GM21786 (cell line): ENCODE results near the gene CASP10.
"Not testable (repeated sequence)": the region's sequence is repeated elsewhere in the genome, so short reads cannot be mapped to it uniquely, and the experiment has no call there.

ENCODE experiments used
- ATAC-seq: cut with Tn5 transposase; IDR thresholded peaks from one replicate; pipeline ENCODE4 v1.9.1; 2021; ENCODE audit not compliant: unreplicated experiment

Gene CASP10

DNA sequence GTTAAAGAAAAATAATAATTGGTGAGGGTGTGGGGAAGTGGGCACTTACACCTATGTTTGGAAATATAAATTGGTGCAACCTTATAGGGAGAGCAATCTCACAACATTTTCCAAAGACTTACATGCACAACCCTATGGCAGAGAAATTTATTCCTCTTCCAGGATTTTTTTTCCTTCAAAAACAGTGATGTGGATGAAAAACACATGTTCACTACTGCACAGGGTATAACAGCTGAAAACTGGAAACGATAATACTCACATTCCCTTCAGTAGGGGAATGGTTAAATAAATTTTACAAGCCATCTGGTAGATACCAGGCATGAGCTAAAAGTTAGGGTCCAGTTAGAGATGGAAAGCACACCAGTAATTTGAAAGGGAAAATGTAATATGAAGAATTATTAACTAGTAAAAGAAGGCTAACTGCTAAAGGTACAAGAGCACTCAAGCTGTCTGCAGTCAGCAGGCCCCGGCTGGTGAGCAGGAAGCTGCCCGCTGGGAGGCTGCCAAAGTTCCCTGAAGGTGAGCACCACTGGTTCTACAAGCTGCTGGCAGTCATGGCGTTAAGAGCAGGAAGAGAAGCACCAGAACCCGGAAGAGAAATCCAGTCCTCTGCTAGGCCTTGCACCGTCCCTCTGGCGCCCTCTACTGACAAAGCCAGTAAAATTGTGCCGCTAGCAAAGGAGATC is 49.0 kb downstream of the CASP10 start:
- peak; percentile 47 for ATAC-seq

GRCh38 chr2:201232467-201232815 is 49.5 kb downstream of the CASP10 start:
- ATAC-seq, result no peak

DNA sequence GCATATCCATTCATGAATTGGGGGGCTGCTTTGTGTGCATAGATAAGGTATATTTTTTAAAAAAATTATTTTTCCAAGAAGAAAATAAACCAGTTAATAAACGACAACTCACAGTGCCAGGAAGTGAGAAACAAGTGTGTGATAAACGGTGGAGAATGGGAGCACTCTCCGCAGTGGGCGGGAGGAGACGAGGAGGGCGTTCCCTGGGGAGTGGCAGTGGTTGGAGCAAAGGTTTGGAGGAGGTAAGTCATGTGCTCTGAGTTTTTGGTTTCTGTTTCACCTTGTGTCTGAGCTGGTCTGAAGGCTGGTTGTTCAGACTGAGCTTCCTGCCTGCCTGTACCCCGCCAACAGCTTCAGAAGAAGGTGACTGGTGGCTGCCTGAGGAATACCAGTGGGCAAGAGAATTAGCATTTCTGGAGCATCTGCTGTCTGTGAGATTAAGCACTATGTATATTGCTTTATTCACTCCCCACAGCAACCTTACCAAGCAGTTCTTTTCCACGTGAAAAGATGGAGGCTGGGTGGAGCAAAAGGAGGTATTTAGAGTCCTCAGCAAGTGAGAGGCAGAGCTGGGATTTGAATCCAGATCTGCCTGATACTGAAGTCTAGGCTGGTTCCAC is 50.4 kb downstream of the CASP10 start:
- peak; percentile 87 for ATAC-seq

GRCh38 chr2:201233812-201234662 is 51.1 kb downstream of the CASP10 start:
- peak; percentile 9 for ATAC-seq

DNA sequence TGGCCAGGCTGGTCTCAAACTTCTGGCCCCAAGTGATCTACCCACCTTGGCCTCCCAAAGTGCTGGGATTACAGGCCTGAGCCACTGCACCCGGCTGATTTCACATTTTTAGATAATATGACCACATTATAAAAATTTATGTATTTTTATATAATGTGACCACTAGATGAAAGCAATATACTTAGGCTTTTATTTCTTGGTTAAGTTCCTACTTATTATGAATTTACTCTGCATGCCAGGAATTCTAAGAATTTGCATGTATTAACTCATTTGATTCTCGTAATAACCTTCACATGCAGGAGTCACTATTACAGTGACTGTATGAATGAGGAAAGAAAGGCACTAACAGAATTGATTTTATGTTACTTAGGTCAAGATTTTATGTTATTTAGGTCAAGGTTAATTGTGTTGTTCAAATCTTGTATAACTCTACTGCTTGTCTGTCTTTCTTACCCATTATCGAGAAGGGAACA is 51.8 kb downstream of the CASP10 start:
- no peak for ATAC-seq

GRCh38 chr2:201235860-201236811 is 53.2 kb downstream of the CASP10 start:
- no peak for ATAC-seq

- no peak for ATAC-seq
Observed at GRCh38 chr2:201237486-201238123, 54.7 kb downstream of the CASP10 start.

DNA sequence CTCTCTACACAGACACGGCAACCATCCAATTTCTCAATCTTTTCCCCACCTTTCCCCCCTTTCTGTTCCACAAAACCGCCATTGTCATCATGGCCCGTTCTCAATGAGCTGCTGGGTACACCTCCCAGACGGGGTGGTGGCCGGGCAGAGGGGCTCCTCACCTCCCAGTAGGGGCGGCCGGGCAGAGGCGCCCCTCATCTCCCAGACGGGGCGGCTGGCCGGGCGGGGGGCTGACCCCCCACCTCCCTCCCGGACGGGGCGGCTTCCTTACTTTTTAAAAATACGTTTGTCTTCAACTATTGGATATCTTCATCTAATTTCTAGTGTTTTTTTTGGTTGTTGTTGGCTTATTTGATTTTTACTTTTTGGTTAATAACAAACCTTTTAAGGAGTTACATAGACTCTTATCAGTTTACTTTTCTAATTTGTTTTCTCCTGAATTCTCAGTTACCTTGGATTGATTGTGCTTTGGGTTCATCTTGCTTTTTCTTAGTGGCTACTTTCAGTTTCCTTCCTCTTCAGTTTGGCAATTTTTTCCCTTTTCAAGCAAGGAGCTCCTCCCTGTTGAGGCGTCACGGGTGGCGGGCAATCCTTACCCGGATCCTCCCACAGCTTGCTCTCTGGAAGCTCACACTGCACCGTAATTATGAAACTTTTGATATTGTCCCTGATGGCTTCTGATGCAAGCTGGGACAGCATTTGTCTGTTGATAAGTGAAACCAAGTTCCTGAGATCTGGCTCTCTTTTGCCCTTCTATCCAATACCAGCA is 56.4 kb downstream of the CASP10 start:
- not testable (repeated sequence) for ATAC-seq

DNA sequence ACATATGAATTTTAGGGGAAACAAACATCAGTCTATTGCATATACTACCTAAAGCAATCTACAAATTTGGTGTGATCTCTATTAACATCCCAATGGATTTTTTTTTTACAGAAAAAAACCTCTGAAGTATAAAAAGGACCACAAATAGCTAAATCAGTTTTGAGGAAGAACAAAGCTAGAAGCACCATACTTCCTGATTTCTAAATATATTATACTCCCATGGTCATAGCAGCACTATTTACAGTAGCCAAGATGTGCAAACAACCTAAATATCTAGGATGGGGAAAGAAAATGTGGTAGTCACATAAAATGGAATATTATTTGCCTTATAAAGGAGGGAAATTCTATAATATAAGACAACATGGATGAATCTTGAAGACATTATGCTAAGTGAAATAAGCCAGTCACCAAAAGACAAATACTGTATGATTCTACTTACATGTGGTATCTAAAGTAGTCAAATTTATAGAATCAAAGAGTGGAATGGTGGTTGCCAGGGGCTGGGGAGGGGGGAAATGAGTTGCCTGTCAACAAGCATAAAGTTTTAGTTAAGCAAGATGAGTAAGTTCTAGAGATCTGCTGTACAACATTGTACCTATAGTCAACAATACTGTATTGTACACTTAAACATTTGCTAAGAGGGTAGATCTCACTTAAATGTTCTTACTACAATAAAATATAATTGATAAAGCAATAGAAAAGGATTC is 59.8 kb downstream of the CASP10 start:
- no peak for ATAC-seq

DNA sequence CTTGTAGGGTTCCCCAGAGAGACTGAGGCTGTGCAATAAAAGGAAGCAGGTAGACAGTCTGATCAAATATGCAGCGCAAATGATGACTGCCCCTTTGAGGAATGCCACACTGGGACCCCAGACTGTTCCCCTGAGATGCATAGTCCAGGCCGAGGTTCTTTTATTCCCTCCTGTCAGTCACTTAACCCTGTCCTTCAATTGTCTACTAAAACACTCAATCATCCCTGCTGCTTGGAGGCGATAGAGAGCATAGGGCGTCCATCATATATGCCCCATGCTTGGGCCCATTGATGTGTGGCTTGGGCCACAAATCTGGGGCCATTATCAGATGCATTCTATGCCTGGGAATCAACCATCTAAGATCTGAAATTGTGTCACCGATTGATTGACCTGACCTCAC is 61.9 kb downstream of the CASP10 start:
- ATAC-seq, result no peak

DNA sequence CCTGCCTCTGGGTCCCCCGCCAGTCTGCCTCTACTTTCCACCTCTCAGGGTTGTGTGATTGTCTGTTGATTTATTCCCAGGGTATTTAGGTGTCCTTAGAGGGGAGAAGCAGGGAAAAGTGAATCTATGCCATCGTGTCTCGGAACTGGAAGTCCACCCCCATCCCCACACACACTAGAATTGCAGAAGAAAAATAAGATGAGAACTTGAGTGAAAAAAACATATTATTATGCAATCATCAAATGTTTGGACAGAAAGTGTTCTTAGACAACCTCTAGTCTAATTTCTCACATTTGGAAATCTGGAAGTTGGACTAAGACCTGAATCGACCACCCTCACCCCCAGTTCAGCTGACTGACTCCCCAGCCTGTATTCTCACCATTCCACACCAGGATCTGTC is 63.3 kb downstream of the CASP10 start:
- no peak for ATAC-seq

- no peak for ATAC-seq
Observed at GRCh38 chr2:201248288-201248844, 65.4 kb downstream of the CASP10 start.

DNA sequence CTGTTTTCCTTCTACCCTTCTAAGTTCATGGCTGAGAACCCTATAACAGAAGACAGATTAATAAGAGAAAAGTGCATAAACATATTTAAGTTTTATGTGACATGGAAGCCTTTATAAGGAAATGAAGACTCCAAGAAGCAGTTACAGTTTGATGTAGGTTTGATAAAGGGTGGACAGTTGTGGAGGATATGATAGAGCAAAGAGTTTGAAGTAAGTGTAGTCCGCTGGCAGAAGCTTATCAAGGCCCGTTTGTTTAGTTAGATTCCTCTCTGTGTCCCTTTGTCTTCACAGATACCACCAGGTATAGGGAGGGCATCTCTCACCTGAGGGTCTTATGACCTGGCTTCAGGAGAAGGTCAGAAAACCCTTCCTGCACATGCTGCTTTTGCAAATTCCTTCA is 66.9 kb downstream of the CASP10 start:
- ATAC-seq, result no peak

DNA sequence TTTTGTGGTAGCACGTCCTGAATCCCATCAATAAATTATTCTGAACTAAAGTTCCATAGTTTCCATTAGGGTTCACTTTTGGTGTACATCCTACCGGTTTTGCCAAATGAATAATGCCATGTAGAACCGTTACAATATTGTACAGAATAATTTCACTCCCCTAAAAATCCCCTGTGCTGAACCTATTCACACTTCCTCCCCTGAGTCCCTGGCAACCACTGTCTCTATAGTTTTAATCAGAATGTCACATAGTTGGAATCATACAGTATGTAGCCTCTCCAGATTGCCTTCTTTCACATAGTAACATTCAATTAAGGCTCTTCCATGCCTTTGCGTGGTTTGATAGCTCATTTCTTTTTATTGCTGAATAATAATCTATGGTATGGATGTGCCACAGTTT is 67.8 kb downstream of the CASP10 start:
- no peak for ATAC-seq

DNA sequence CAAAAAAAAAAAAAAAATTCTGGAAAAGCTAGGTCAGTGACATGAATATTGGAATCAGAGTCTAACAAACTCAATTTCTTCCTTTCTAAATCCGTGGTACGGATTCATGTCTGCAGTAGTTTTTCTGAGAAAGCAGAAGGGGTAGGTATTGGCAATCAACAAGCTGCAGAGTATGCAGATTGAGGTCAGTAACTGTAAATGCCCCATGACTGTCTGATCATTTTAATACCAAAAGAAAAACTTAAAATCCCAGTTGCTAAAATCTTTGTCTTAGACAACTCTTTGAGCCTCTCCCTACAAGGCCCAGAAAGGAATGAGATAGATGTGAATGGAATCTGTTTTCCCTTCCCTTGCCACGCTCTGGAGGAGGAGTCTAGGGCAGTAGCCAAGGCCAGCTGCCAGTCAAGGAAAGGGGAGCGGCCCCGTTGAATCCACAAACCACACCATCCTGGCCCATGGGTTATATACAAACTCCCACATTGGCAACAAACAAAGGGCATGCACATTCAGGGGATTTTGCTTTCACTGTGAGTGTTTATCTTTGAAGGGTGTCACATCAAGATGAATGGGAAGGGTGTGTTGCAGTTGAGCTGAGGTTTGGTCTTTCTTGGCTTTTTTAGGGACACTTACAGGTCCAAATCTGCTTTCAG is 71.3 kb downstream of the CASP10 start:
- no peak for ATAC-seq

GRCh38 chr2:201255408-201256033 is 72.6 kb downstream of the CASP10 start:
- ATAC-seq, result no peak

DNA sequence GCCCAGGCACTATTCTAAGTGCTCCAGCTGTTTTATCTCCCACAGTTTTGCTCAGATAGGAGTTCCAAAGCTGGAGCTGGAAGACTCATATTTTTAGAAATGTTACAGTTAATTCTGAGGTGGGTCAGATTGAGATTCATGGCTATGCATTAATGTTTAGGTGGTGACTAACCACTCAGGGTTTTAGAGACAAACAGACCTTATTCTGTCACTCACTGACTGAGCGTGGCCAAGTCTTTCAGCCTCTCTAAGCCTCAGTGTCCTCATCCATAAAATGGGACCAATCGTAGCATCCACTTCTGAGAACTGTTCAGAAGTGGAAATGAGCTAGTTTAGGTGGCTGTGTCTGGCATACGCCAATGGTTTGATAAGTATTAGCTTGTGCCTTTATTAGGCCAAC is 73.1 kb downstream of the CASP10 start:
- no peak for ATAC-seq
